GM18907 (cell line): ENCODE data around the gene PSAPL1.

Source experiments
- ATAC-seq: cut with Tn5 transposase; IDR thresholded peaks from one replicate; pipeline ENCODE4 v1.9.1; 2021; ENCODE audit warnings: mild to moderate bottlenecking, moderate library complexity; ENCODE audit not compliant: unreplicated experiment

PSAPL1 gene

DNA sequence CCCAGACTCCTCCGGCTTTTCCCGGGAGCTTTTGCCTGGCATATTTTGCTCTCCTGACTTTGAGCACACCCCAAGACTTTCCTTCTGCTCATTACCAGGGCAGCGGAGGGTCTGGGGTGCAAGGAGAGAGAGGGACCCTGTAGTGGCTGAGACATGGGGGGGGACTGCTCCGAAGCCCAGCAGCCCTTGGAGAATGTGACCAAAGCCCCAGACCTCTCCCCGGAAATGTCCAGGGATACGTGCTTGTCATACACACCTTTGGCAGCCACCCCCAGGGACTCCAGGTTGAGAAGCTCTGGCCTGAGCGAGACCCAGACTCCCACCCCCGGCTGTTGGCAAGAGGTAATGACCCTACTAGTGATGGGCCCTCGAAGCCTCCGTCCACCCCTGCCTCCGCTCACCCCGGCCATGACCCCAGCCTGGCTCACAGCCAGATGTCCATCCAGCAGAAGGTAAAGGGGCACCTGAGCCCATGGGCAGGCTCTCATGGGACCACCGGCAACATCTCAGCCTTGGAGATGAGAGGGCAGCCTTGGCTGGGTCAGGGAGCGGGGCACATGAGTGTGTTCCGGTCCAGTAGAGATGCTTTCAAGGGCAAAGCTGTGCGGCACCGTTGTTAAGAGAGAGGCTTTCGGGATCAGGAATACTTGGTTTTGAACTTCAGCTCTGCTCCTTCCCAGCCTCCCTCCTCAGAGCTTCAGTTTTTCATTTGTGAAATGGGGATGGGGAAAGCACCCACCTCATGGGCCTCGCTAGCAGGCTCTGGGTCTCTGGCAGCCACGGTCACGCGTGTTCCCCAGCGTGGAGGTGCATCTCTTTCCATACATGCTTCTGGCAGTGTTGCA is 2.0 kb downstream of the PSAPL1 start:
- no peak for ATAC-seq

DNA sequence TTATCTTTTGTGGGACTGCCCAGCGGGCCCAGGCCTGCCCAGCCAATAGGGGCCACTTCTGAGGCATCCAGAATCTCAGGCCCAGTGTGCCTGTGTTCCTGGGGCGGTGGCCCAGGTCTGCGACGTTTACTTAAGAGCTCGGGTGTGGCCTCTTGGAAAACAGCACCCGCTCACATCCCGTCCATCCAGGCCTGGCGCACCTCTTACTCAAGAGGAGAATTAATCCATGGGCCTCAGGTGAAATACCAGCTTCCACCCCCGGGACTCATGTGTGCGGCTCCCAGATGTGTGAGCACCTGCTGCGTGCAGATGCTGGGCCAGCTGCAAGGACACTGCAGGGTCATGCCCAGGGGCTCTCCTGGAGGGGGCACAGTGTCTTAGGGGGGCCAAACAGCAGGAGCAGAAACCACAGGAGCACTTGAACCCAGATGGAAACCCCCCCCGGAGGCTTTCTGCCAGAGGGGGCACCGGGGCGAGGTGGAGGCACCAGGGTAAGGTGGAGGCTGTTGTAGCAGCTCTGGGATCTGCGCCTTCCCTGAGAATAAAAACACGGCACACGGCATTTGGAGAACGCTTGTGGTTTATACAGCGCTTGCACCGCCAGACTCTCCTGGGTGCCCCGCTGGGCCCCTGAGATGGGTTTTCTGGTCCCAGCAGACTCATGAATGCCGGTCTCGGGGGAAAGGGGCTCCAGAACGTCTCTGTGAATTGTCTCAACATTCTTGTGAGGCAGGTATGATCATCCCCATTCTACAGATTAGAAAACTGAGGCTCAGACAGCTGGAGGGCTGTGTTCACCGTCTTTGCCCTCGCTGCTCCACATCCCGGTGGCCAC is 2.8 kb downstream of the PSAPL1 start:
- ATAC-seq: no peak

DNA sequence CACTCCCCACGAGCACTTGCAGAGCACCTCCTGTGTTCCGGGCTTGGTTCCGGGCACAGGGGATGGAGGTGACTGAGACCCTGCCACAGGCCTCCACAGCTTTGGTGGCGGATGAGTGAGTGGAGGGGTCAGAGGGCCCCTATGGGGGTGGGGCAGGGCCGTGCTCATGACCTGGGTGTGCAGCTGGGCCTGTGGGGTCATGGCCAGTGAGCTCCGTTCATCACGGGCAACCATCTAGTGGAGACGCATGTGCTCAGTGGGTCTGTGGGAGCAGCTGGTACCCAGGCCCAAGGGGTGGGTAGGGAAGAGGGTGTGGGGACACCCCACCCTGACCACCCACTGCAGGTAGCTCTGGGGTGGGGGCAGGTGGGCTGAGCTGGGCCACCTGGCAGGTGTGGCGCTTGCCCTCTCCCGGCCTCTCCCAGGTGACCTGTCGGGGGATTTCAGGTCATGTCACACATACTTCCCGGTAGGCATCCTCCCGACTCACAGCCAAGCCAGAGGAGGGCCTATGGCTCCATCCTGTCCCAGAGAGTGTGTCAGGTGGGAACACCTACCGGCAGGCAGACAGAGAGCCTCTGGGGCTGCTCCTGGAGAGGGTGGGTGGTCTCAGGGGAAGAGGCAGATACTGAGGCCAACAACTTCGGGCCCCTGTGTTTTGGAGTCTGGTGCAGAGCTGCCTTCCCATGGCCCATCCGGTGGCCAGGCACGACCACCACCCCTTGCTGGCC is 3.6 kb downstream of the PSAPL1 start:
- no peak for ATAC-seq

DNA sequence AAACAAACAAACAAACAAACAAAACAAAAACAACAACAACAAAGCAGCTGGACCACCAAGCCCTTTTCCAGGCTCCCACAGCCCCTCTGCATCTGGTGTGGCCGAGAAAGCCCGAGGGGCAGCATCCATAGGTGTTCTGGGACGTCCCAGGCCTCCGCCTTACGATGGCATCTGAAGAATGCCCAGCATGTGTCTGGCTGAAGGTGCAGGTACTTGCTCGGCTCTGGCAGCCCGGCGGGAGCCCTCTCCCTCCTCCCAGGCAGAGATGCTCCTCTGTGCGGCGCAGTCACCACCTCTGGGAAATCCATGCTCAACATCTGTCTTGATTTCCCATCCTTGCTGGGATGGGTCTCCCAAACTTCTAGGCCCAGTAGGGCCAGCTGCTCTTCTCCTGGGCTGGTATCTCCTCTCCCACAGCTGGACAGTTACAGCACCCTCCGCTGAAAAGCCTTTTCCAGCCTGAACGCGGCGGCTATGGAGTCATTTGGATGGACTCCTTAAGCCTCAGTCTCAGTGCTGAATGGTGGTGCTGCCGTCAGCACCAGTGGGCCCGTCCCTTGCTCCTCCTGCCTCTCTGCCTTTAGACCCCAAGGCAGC is 4.3 kb downstream of the PSAPL1 start:
- ATAC-seq: no peak

DNA sequence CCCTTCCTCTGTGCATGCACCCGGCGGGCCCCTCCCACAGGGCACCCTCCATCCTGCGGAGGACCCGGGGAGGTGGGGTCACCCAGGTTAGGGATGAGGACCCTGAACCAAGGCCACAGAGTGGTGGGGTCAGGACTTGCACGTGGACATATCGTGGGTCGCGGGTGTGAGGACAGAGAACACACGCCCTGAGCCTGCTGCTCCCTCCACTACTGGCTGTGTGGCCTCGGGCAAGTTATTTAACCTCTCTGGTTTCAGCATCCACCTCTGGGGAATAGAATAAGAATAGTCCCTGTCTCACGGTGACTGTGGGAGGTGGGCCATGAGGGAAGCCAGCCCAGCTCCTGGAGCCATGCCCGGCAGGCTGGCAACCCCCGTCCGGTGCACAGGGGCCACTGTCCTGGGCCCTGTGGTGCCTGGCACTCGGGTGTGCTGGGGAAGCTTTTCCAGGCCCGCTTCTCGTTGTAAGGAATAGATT is 5.1 kb downstream of the PSAPL1 start:
- no peak for ATAC-seq

DNA sequence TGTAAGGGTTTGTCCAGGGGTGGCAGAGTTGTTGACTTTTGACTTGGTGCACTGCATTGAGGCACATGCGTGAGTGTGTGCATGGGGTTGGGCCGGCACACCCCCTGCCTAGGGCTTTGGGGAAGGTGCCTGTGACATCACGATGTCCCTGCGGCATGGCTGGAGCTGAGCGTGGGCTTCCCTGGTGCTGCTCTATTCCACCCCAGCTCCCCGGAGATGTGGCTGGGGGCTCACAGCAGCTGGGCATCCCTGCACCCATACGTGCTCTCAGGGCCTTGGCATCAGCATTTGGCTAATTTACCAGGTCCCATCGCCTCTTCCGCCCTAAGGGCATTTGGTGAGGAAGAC is 5.7 kb downstream of the PSAPL1 start:
- ATAC-seq: no peak

DNA sequence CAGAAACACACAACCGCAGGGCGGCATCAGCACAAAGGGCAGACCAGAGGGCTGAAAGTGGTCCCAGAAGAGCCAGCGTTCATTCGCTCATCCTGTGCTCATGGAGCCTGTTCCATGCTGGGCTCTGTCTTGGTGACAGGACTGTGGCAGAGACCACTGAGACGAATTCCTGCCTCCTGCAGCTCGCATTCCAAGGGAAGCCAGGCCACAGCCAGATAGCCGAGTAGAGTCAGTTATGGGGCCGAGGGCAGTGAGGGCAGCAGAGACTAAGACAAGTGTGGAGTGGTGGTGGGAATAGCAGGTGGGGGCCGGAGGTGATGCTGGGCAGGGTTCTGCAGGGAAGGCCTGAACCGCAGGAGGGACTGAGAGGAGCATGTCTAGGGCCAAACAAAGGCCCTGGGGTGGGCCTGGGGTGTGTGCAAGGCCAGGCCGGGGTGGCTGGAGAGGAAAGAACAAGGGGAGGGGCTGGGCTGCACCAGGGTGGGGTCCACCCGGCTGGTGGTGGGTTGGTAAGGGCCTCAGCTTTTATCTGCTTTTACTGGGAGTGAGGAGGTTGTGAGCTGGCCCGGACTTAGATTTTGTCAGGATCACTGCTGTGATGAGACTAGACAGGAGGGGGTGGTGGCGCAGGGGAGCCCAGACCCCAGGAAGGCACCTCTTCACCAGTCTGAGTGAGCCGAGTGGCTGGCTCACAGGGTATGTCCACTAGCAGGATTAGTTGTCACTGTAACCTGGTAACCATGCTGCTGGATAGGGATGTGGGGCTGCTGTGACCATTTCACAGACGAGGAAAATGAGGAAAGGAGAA is 6.3 kb downstream of the PSAPL1 start:
- no peak for ATAC-seq

DNA sequence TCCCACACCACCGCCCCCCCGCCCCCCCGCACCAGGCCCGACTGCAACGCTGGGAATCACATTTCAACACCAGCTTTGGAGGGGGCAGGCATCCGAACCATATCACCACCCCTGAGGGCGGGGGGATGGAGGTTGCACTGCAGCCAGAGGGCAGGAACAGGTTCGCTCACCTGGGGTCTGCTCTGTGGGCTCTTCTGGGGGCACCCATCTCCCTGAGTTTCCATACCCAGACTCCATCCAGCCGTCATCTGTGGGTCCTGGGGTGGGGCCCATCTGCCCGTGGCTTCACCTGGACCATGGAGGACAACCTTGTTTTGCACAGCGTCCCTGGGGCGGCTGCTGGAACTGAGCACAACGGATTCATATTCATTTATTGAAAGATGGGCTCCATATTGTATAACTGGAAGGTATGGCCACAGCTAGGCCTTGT is 6.9 kb downstream of the PSAPL1 start:
- no peak for ATAC-seq

DNA sequence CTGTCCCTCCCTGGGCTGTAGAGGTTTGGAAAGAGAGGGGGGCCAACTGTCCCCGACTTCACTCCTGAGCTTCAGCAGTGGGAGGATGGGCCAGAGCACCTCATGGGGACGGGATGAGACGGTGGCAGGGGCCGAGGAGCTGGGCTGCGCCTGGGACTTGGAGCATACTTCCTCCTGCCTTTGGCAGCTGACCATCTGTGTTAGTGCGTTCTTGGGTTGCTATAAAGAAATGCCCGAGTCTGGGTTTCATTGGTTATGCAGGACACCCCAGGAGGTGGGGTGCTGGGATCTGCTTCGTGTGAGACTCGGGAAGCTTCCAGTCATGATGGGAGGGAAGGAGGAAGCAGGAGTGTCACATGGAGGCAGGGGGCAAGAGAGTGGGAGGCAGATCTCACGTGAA is 7.4 kb downstream of the PSAPL1 start:
- ATAC-seq: no peak

DNA sequence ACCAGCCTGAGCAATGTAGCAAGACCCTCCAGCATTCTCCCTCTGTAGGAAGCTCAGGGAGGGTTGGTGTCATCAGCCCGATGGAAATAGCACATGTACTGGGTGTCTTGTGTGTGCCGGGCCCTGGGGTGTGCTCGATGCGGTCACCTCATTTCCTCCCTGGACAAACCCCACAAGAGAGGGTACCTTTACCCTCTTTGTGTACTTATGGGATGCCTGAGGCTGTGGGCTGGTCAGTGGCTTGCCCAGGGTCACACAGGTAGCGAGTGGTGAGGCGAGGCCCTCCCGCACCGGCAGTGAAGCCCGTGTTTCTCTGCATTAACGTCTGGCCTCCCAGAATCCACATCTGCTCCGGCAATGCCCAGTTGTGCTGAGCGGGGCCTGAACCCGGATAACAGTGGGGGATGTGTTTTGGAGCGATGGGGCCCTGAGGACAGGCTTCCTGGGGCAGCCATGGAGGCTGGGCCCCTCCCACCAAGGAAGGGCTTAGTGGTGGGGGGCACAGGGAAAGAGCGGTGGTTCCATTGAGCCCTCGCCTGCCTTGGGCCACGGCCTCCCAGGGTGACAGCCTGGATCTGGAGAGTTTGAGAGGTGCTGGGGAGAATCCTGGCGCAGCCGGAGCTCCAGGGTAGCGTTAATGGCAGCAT is 8.1 kb downstream of the PSAPL1 start:
- ATAC-seq: no peak

DNA sequence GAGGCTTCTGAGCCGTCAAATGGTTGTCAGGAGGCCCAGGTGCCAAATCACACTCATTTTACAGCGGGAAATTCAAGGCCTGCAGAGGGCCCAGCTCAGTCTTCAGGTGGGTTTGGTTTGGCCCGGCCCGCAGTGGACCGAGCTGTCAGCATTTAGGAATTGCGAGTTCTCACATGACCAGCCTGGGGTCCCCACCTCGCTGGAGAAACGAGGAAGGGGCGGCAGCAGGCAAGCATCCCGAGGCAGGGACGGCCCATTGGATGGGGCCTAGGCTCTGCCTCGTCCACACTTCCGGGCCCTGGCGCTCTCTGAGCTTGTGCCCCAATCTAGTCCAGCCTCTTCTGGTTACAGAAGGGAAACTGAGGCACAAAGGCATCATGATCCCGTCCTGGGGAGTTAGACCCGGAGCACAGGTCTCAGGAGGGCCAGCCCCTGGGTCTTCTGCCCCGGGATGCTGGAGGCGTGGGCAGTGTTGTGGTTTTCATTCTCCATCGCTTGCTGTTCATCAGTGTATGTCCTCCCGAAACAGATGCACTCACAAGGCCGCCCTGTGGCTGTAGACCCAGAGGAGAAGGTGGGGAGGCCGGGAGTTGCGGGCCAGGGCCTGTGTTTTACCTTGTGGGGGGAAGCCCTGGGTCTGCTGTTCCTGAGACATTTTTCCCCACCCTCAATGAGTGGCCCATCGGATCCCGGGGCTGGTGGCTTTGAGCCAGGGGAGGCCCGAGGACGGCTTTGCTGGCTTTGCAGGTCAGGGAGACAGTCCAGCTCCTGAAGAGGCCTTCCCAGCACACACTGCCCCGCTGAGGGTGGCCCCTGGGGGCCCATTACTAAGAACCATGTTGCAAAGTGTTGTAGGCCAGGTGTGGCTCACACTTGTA is 8.9 kb downstream of the PSAPL1 start:
- no peak for ATAC-seq

DNA sequence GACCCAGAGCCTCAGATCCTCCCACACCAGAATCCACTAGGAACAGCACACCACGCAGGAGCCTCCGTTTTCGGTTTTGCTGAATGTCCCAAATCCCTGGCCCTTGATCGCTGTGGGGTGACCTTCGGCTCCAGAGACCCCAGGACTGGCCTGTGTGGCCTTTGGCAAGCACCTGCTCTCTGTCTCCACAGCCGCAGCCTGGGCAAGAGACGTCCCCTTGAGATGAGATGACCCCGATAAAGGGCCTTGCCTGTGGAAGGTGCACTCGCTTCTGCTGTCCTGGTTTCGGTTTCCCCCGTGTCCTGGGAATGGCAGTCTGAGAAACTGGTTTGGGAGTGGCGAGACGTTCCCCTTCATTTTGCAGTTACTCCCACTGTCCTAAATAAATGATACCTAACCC is 9.6 kb downstream of the PSAPL1 start:
- no peak for ATAC-seq

DNA sequence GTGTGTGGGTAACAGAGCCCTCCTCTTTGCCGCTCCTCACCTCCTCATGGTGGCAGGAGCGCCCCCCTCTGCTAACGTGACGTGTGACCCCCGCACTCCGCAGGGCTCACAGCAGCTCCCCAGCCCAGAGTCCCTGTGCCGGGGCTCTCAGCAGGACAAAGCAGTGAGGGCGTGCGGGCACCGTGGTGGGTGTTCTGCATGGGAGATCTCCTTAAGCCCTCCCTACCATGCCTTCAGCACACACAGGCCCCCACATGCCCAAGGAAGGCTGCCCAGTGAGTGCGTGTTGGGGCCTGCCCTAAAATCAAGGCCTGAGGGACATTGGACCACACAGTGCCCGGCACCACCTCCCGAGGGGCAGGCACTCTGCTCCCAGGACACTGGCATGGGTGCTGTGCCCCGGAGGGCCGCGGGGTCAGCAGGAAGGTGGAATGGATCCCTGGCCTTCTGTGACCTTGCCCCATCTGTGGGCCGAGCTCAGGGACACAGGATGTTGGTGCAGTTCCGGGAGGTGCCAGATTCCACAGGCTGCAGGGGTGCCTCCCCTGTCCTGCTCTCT is 10.1 kb downstream of the PSAPL1 start:
- ATAC-seq: no peak

DNA sequence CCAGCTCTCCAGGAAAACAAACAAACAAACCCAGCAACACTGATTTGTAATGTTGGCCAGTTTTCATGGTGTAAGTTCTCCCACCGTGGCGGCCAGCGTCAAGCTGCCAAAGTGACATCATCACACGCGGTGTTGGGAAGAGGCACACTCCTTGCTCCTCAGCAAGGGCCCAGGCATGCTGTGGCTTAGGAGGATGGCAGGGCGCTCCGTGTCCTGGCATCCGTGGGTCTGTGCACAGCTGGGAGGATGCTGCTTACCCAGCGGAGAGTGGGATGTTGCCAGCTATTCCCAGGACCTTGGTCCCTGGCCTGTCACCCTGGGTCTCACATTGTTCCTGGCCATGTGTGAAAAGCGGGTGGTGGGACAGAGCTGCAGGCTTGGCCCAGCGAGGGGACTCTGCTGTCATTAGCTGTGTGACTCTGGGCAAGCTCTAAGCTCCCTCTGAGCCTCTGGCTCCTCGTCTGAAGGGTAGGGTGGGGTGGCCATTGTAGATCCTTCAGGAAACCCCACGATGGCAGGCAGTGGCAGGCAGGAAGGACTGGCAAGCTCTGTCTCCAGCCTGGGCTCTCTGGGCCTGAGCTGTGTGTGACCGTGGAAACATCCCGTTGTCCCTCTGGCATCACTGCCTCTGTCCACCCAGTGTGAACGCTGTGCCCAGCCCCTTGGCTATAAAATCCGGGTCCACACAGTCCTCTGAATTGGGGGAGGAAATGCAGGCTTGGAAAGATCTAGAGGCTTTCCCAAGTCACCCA is 10.8 kb downstream of the PSAPL1 start:
- no peak for ATAC-seq

DNA sequence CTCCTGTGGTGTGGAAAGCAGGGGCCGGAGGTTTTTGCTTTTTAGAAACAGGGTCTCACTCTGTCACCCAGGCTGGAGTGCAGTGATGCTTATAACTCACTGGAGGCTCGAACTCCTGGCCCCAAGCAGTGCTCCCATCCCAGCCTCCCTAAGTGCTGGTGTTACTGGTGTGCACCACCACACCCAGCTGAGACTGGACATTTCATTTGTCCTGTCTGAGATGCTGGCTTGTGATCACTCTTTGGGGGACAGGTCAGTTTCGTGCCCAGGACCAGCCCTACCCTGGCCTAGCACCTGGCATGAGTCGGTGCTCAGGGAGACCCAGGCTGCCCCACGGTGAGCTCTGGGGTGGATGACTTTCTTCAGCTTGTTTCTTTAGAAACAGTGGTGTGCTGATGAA is 11.3 kb downstream of the PSAPL1 start:
- no peak for ATAC-seq

DNA sequence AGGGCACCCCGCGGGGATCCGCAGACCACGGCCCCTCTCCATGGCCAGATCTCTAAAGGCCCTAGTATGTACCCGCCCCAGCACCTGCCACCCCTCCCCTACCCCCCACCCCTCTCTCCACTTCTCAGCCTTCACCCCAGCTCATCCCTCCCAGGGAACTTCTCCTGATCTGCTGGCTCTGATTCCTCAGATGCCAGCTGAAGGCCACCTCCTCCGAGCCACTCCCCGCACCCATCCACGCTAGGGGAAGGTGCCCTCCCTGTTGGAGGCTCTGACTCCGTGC is 11.9 kb downstream of the PSAPL1 start:
- no peak for ATAC-seq

DNA sequence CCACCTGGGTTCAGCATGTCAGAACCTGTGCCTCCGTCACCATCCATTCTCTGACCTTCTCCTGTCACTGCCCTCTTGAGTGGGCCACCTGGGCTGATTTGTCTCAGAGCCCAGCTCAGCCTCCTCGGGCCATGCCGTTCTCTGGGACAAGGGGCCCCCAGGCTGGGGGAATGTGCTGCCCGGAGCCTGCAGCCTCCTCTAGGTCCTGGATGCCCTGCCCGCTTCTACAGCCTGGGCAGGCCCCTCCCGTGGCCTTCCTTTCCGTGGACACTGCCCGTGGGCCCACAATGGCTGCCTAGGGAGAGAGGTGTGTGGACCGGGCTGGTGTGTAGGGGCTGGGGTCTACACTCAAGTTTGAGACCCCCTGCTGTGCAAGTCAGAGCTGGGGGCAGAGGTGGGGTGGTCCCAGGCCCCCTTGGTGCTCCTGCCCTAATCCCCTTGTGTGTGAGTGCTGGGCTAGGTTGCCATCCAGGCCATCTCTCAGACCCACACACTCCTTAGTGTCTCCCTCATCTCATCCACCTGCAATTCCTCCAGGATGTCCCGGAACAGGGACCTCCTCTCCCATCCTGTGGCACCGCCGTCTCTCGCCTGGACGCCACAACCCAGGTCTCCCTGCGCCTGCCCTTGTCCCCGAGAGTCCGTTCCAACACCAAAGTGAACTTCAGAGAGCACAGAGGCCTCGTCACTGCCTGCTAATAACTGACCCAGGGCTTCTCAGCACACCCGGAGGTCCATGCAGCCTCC is 12.4 kb downstream of the PSAPL1 start:
- no peak for ATAC-seq
